ENCODE data around the gene POMT1. TPM values are rescaled to one million over a fixed set of nuclear protein-coding genes. Genes with fewer than 3 reads are reported as not detected.

Gene POMT1
- total RNA-seq, 2 experiments from 2014 or later = 19.4 to 21.5 TPM

GRCh38 chr9:131522257-131523085, 19.8 kb downstream of the POMT1 start:
- no peak for DNase-seq
- peaks cover 10% of the 10 kb centered on the region for H3K36me3 Mint-ChIP-seq
- H3K4me3 Mint-ChIP-seq = no peak overlapping the region
- H3K27me3 Mint-ChIP-seq = no peaks in the 10 kb centered on the region
- no peaks in the 10 kb centered on the region for H3K4me1 Mint-ChIP-seq
- peak overlapping the region; percentile 29 for H3K27ac Mint-ChIP-seq
- no peaks in the 10 kb centered on the region for H3K9me3 Mint-ChIP-seq

DNA sequence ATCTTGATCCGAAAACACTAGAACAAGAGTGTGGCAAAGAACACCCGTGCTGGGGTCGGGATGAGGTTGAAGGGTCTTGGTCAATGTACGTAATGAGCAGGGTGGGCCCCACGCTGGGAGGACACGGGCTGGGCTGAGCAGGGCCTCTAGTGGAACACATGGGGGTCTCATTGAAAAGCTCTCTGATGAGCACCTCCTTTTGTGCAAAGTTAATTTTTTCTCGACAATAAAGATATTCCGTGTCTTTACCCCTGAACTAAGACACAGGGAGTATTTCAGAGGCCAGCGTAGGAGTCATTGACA, 20.3 kb downstream of the POMT1 start:
- H3K9me3 Mint-ChIP-seq = no peaks in the 10 kb centered on the region
- no peaks in the 10 kb centered on the region for H3K4me1 Mint-ChIP-seq
- H3K4me3 Mint-ChIP-seq = no peak overlapping the region
- H3K36me3 Mint-ChIP-seq = peaks cover 10% of the 10 kb centered on the region
- no peak for DNase-seq
- H3K27ac Mint-ChIP-seq = peak overlapping the region; percentile 29
- H3K27me3 Mint-ChIP-seq = no peaks in the 10 kb centered on the region

- no peak for DNase-seq
- Mint-ChIP-seq H3K4me3 (no peak overlapping the region), H3K36me3 (peaks cover 10% of the 10 kb centered on the region), H3K4me1 (no peaks in the 10 kb centered on the region), H3K27me3 (no peaks in the 10 kb centered on the region), H3K27ac (no peak overlapping the region), H3K9me3 (no peaks in the 10 kb centered on the region)
Measured at GRCh38 chr9:131523451-131524435, 21.0 kb downstream of the POMT1 start.

GRCh38 chr9:131524665-131525315, 22.1 kb downstream of the POMT1 start:
- peak overlapping the region; percentile 76 for H3K27ac Mint-ChIP-seq
- no peaks in the 10 kb centered on the region for H3K4me1 Mint-ChIP-seq
- no peaks in the 10 kb centered on the region for H3K27me3 Mint-ChIP-seq
- no peak overlapping the region for H3K4me3 Mint-ChIP-seq
- H3K9me3 Mint-ChIP-seq = no peaks in the 10 kb centered on the region
- no peak for DNase-seq
- H3K36me3 Mint-ChIP-seq = peaks cover 4% of the 10 kb centered on the region

GRCh38 chr9:131525643-131526565, 23.2 kb downstream of the POMT1 start:
- no peaks in the 10 kb centered on the region for H3K9me3 Mint-ChIP-seq
- H3K4me1 Mint-ChIP-seq = no peaks in the 10 kb centered on the region
- H3K27ac Mint-ChIP-seq = no peak overlapping the region
- DNase-seq = no peak
- H3K36me3 Mint-ChIP-seq = peaks cover 4% of the 10 kb centered on the region
- H3K4me3 Mint-ChIP-seq = no peak overlapping the region
- no peaks in the 10 kb centered on the region for H3K27me3 Mint-ChIP-seq

DNA sequence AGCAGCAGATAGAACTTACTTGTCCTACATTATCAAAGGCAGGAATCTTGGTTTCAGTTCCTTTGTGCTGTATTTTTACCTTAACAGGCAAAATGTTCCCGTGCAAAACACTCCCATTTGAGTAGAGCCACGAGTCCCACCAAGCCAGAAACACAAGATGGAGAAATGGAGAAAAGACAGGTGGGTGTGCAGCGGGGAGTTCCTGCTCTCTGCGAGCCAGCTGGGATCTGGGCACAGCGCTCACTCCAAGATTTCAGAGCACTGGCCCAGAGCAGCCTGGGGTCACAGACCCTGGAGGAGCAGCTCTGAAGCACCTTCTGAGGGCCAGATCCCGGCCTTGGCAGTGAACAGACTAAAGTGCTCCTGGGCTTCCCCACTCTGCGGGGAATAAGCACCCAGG, 25.5 kb downstream of the POMT1 start:
- no peaks in the 10 kb centered on the region for H3K4me1 Mint-ChIP-seq
- DNase-seq = no peak
- H3K4me3 Mint-ChIP-seq = peak overlapping the region; percentile 11
- no peaks in the 10 kb centered on the region for H3K27me3 Mint-ChIP-seq
- H3K27ac Mint-ChIP-seq = no peak overlapping the region
- peaks cover 2% of the 10 kb centered on the region for H3K36me3 Mint-ChIP-seq
- no peaks in the 10 kb centered on the region for H3K9me3 Mint-ChIP-seq

- DNase-seq = no peak
- Mint-ChIP-seq H3K9me3 (no peaks in the 10 kb centered on the region), H3K27ac (no peak overlapping the region), H3K27me3 (no peaks in the 10 kb centered on the region), H3K4me3 (no peak overlapping the region), H3K4me1 (no peaks in the 10 kb centered on the region), H3K36me3 (peaks cover 2% of the 10 kb centered on the region)
Measured at GRCh38 chr9:131528886-131529505, 26.3 kb downstream of the POMT1 start.

DNA sequence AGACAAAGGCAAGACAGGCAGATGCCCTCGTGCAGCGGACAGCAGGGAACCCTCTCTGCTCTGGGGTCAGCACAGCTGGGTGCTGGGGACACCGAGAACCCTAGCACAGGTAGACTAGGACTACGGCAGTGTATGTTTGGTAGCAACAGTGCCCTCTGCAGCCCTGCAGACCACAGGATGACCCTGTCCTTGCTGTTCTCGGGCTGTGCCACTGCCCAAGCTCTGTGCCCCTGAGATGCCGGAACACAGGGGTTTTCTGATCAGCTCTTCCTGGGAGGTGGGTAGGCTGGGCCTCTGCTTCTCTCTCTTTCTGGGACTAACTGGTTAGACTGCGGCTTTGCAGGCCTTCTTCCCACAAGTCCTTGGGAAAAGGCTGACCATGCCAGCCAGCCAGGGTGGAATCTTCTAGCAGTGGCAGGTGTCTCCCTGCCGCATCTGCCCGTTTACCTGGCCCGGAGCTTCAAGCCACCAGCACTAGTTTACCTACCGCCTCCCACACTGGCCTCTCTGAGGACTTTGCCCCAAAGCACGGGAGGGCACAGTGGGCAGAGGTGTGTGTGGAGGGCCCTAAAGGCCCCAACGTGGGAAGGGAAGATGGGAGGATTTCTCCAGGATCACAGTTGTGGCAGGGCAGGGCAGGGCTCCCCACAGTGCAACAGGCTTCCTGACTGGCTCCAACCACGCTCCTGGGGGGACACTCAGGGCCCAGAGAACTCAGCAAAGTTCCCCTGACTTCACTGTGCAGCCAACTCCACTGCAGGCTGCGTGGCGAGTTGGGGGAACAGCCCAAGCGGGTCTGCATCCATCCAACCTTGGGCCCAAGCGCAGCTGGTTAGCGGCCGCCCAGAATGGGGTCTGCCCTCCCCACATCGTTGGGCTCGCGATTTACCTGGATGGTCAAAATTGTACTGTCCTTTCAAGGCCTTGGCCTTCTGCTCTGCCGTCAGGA, 27.2 kb downstream of the POMT1 start:
- no peaks in the 10 kb centered on the region for H3K9me3 Mint-ChIP-seq
- no peaks in the 10 kb centered on the region for H3K36me3 Mint-ChIP-seq
- no peaks in the 10 kb centered on the region for H3K27me3 Mint-ChIP-seq
- no peak for DNase-seq
- H3K4me1 Mint-ChIP-seq = peaks cover 6% of the 10 kb centered on the region
- peak overlapping the region; percentile 66 for H3K27ac Mint-ChIP-seq
- H3K4me3 Mint-ChIP-seq = peak overlapping the region; percentile 78

GRCh38 chr9:131530546-131530919, 27.8 kb downstream of the POMT1 start:
- no peak for DNase-seq
- Mint-ChIP-seq H3K27me3 (no peaks in the 10 kb centered on the region), H3K27ac (no peak overlapping the region), H3K9me3 (no peaks in the 10 kb centered on the region), H3K4me1 (peaks cover 7% of the 10 kb centered on the region), H3K4me3 (peak overlapping the region; percentile 78), H3K36me3 (no peaks in the 10 kb centered on the region)

DNA sequence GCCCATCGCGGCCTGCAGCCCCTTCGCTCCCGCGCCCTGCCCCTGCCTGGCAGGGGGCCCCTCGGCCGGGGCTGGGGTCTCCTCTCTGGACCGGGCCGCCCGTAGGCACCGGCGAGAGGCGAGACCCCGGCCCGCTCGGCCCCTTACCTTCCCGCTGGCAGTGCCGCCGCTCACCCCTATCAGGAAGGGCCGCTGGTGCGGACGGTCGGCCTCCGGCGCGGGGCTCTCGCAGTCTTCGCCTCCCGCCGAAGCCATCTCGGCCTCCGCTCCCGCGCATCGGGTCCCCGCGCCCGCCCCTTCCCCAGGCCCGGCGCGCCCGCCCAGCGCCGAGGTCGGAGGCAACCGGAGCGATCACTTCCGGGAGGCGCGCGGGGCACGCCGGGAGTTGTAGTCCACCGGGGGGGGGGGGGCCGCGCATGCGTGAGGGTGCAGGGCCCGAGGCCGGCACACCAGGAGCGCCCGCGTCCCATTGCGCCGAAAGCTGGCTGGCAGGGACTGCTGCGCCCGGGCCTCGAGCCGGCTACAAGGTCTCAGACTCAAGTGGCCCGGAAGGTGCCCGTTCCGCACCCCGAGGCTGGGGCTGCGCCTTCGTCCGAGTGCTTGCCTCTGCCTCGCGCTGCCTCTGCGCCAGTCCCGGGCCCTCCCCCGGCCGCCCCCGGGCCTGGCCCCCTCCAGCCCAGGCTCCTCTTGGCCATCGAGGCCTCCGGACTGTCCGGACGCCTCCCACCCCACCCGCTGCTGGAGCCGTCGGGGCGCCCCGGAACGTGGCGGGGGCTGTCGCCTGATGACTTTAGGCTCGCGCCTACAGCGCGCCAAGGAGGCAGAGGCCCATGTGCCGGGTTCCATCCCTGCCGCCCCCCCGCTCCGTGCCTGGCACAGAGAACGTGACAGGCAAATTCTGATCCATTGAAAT, 28.5 kb downstream of the POMT1 start, which contains the start of gene UCK1:
Gene UCK1 (minus strand): TSS at position 344 of the 913 bp plus-strand sequence. CDS start 89 bp downstream, at position 255.
- peak; percentile 80 for DNase-seq
- H3K4me1 Mint-ChIP-seq = peaks cover 7% of the 10 kb centered on the region
- no peaks in the 10 kb centered on the region for H3K36me3 Mint-ChIP-seq
- peak within 1 kb of the TSS; percentile 34 for H3K27ac Mint-ChIP-seq
- H3K9me3 Mint-ChIP-seq = no peaks in the 10 kb centered on the region
- no peaks in the 10 kb centered on the region for H3K27me3 Mint-ChIP-seq
- peak within 1 kb of the TSS; percentile 78 for H3K4me3 Mint-ChIP-seq

DNA sequence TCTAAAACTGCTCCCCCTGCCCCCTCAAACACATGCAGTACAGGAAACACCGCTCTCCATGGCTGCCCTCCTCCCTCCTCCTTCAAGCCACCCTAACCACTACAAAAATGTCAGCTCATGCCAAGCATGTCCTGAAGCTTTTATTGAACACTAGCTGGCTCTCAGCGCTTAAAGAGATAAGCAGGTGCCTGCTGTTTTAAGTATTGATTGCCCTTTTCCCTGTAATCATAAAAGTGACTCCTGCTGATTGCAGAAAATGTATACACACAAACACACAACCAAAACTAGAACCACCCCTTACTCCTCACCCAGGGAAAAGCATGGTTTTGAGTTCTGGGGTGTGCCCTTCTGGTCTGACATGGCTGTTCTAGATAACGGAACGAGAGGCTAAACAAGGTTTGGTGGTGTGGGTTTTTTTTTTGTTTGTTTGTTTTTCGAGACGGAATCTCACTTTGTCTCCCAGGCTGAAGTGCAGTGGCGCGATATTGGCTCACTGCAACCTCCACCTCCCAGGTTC, 32.1 kb downstream of the POMT1 start:
- Mint-ChIP-seq H3K36me3 (no peaks in the 10 kb centered on the region), H3K9me3 (no peaks in the 10 kb centered on the region), H3K4me1 (peaks cover 13% of the 10 kb centered on the region), H3K27ac (no peak overlapping the region), H3K4me3 (no peak overlapping the region), H3K27me3 (no peaks in the 10 kb centered on the region)
- DNase-seq = no peak

GRCh38 chr9:131537946-131538345, 35.2 kb downstream of the POMT1 start:
- DNase-seq = no peak
- Mint-ChIP-seq H3K4me3 (no peak overlapping the region), H3K9me3 (peaks cover 4% of the 10 kb centered on the region), H3K27me3 (no peaks in the 10 kb centered on the region), H3K36me3 (no peaks in the 10 kb centered on the region), H3K27ac (no peak overlapping the region), H3K4me1 (peaks cover 18% of the 10 kb centered on the region)
